BJ (cell line): ENCODE measurements around the gene SMAD1. TPM values are rescaled to one million over a fixed set of nuclear protein-coding genes. Genes with fewer than 3 reads are reported as not detected.

Experiments
- CTCF ChIA-PET: fragments of 350-600 bp; formaldehyde crosslinking; extraction: SDS; loops from one replicate; lab custom pipeline; 2021; ENCODE audit warnings: antibody characterized with exemption, inconsistent platforms; lab: Yijun Ruan, JAX
- POLR2A ChIA-PET: fragments of 300-600 bp; sonication (Branson Sonifier 250); formaldehyde crosslinking; extraction: SDS; loops from one replicate; lab custom pipeline; 2021; ENCODE audit warnings: antibody characterized with exemption; lab: Charles Lee
- DNase-seq: peaks from one replicate; pipeline ENCODE4 v3.0.0-alpha.2; 2011; ENCODE audit warnings: low read depth
- H3K27me3 ChIP-seq: 2 replicates; pipeline ENCODE4 v1.6.0; 2011; ENCODE audit warnings: low read length; ENCODE audit not compliant: control insufficient read depth, insufficient read depth
- H3K36me3 ChIP-seq: 2 replicates; pipeline ENCODE4 v1.5.1; 2011; ENCODE audit warnings: low read length; ENCODE audit not compliant: control insufficient read depth, insufficient read depth
- H3K4me3 ChIP-seq: 2 replicates; pipeline ENCODE4 v1.5.1; 2011; ENCODE audit warnings: low read depth, mild to moderate bottlenecking, control low read depth, low read length
- CTCF ChIP-seq: IDR thresholded peaks from 2 replicates; pipeline ENCODE4 v1.5.1; 2011; ENCODE audit warnings: low read depth, mild to moderate bottlenecking, control low read depth, inconsistent platforms, low read length, moderate library complexity; ENCODE audit not compliant: insufficient read depth
- polyA plus RNA-seq: library from polyadenylated mRNA; depleted of rRNA; stranded (reverse); fragments of >200 nt; gene quantifications from 2 replicates; pipeline ENCODE4 v1.2.3, GENCODE V29; 2011

Gene SMAD1
- polyA plus RNA-seq, 1 experiment = 26.1 TPM

GRCh38 chr4:145551660-145552059 is 70.0 kb downstream of the SMAD1 start:
- CTCF ChIA-PET = no interaction called here
- POLR2A ChIA-PET = no interaction called here

GRCh38 chr4:145552181-145552822 is 70.6 kb downstream of the SMAD1 start:
- Histone ChIP-seq H3K27me3 (no peaks in the 10 kb centered on the region), H3K36me3 (no peaks in the 10 kb centered on the region), H3K4me3 (no peak overlapping the region)
- CTCF ChIA-PET = interaction anchor here (1.0 kb wide), 1 partner anchor 318 kb away, joined by 3 read pairs; no protein-coding TSS in a partner anchor
- no peak for DNase-seq
- POLR2A ChIA-PET = no interaction called here
- TF ChIP-seq CTCF = no peak

More at GRCh38 chr4:145551660-145552059, 70.0 kb downstream of the SMAD1 start:
- no peak for DNase-seq
- H3K36me3 ChIP-seq = no peaks in the 10 kb centered on the region
- H3K4me3 ChIP-seq = no peak overlapping the region
- no peak for TF ChIP-seq CTCF
- H3K27me3 ChIP-seq = no peaks in the 10 kb centered on the region

GRCh38 chr4:145553375-145553774 is 71.7 kb downstream of the SMAD1 start:
- Histone ChIP-seq H3K27me3 (no peaks in the 10 kb centered on the region), H3K4me3 (no peak overlapping the region), H3K36me3 (no peaks in the 10 kb centered on the region)
- TF ChIP-seq CTCF = no peak
- POLR2A ChIA-PET = interaction anchor here (0.6 kb wide), 2 partner anchors 35 to 374 kb away, joined by 3 to 9 read pairs; no protein-coding TSS in a partner anchor
- DNase-seq = no peak
- CTCF ChIA-PET = no interaction called here

- ChIA-PET CTCF (interaction anchor here (0.9 to 1.2 kb wide), 2 partner anchors 321 to 338 kb away, joined by 3 read pairs; no protein-coding TSS in a partner anchor), POLR2A (no interaction called here)
- DNase-seq = no peak
These were observed 73.0 kb downstream of the SMAD1 start for GRCh38 chr4:145554691-145555090.

More at GRCh38 chr4:145554691-145555090, 73.0 kb downstream of the SMAD1 start:
- TF ChIP-seq CTCF = no peak
- Histone ChIP-seq H3K27me3 (no peaks in the 10 kb centered on the region), H3K36me3 (0 out of 2 replicates have a peak, but pooled peaks cover 1% of the 10 kb centered on the region), H3K4me3 (no peak overlapping the region)
